Neural crest cell (in vitro differentiated cells): ENCODE measurements around the gene RBM45. TPM values are rescaled to one million over a fixed set of nuclear protein-coding genes. Genes with fewer than 3 reads are reported as not detected.

Experiments used
- DNase-seq: peaks from one replicate; pipeline ENCODE4 v3.0.0; 2021; ENCODE audit warnings: low read depth, mixed read lengths, low spot score
- H3K27ac Mint-ChIP-seq: one replicate; pipeline ENCODE4 v1.8.0; 2021; ENCODE audit warnings: mild to moderate bottlenecking, mixed read lengths; ENCODE audit not compliant: unreplicated experiment
- H3K27me3 Mint-ChIP-seq: 2 replicates; pipeline ENCODE4 v1.8.0; 2021; ENCODE audit warnings: low read depth, mild to moderate bottlenecking, mixed read lengths
- H3K36me3 Mint-ChIP-seq: 2 replicates; pipeline ENCODE4 v1.8.0; 2021; ENCODE audit warnings: low read depth, mild to moderate bottlenecking, mixed read lengths
- H3K4me1 Mint-ChIP-seq: 2 replicates; pipeline ENCODE4 v1.8.0; 2021; ENCODE audit warnings: mixed read lengths
- H3K4me3 Mint-ChIP-seq: one replicate; pipeline ENCODE4 v1.8.0; 2021; ENCODE audit warnings: mild to moderate bottlenecking, mixed read lengths
- H3K9me3 Mint-ChIP-seq: 2 replicates; pipeline ENCODE4 v1.8.0; 2021; ENCODE audit warnings: mixed read lengths
- CTCF ChIP-seq: fragments of 200-600 bp; sonication (generic); conservative IDR thresholded peaks from 2 replicates; pipeline ENCODE4 v1.5.0; 2021; ENCODE audit warnings: antibody characterized with exemption, mild to moderate bottlenecking
- total RNA-seq: library from RNA; stranded (reverse); gene quantifications from 2 replicates; pipeline ENCODE4 v1.2.1, GENCODE V29; 2021

The RBM45 gene
- total RNA-seq, 1 donor from 2014 or later: 15.9 TPM

- no peaks in the 10 kb centered on the region for H3K9me3 Mint-ChIP-seq
- peak; percentile 72 for TF ChIP-seq CTCF
- no peak overlapping the region for H3K27ac Mint-ChIP-seq
- H3K4me3 Mint-ChIP-seq: peak overlapping the region; percentile 82
- no peaks in the 10 kb centered on the region for H3K27me3 Mint-ChIP-seq
- DNase-seq: no peak
- H3K36me3 Mint-ChIP-seq: no peaks in the 10 kb centered on the region
- peaks cover 16% of the 10 kb centered on the region for H3K4me1 Mint-ChIP-seq
These were observed 2.4 kb upstream of the RBM45 start for GRCh38 chr2:178109813-178110212.

DNA sequence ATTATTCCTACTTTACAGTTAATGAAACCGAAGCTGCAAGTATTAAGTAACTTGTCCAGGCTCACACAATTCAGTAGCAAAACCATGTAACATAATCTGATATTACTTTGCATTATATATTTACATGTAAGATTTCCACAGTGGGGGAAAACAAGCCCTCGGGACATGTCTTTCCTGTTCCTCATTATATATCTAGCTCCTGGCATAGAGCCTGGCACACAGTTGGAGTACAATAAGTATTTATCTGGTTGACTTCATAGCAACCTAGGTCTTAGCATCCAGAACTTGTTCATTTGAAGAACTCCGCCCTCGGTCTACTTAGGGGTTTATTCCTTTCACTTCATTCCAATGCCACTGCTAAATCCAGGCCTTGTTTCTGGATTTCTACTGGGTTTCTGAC lies 1.6 kb upstream of the RBM45 start:
- Mint-ChIP-seq H3K27me3 (no peaks in the 10 kb centered on the region), H3K4me3 (peak overlapping the region; percentile 38), H3K36me3 (no peaks in the 10 kb centered on the region), H3K27ac (no peak overlapping the region), H3K9me3 (no peaks in the 10 kb centered on the region), H3K4me1 (peaks cover 16% of the 10 kb centered on the region)
- no peak for DNase-seq
- TF ChIP-seq CTCF: no peak

- no peaks in the 10 kb centered on the region for H3K27me3 Mint-ChIP-seq
- no peak for DNase-seq
- no peak for TF ChIP-seq CTCF
- no peak overlapping the region for H3K27ac Mint-ChIP-seq
- H3K4me1 Mint-ChIP-seq: peaks cover 16% of the 10 kb centered on the region
- no peak overlapping the region for H3K4me3 Mint-ChIP-seq
- no peaks in the 10 kb centered on the region for H3K9me3 Mint-ChIP-seq
- no peaks in the 10 kb centered on the region for H3K36me3 Mint-ChIP-seq
These were observed 494 bp upstream of the RBM45 start for GRCh38 chr2:178111743-178112142.

- H3K27me3 Mint-ChIP-seq: no peaks in the 10 kb centered on the region
- no peak for DNase-seq
- no peaks in the 10 kb centered on the region for H3K36me3 Mint-ChIP-seq
- no peaks in the 10 kb centered on the region for H3K9me3 Mint-ChIP-seq
- H3K4me3 Mint-ChIP-seq: peak overlapping the region; percentile 97
- peaks cover 16% of the 10 kb centered on the region for H3K4me1 Mint-ChIP-seq
- TF ChIP-seq CTCF: no peak
- no peak overlapping the region for H3K27ac Mint-ChIP-seq
These were observed 2.2 kb downstream of the RBM45 start for GRCh38 chr2:178114462-178114861.

DNA sequence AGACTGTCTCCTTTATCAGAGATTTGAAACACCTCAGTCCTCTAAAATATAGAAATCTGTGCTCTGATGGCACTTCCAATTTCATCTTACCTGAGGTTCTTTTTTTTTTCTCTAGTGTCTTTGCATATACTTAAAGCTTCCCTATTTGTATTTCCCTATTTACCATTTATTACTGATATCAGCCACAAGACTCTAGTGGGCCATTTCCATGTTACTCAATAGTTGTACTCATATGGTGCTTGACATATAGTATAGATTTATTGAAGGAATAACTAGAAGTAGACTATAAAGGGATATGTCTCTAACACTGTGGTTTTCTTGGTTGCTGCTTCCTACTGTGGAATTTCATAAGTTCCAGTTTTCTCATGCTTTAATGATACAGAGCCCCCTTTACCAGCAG lies 3.0 kb downstream of the RBM45 start:
- no peaks in the 10 kb centered on the region for H3K9me3 Mint-ChIP-seq

More for the DNA sequence above, 3.0 kb downstream of the RBM45 start:
- no peak for TF ChIP-seq CTCF
- no peaks in the 10 kb centered on the region for H3K27me3 Mint-ChIP-seq
- peaks cover 13% of the 10 kb centered on the region for H3K4me1 Mint-ChIP-seq
- no peak for DNase-seq
- H3K36me3 Mint-ChIP-seq: no peaks in the 10 kb centered on the region
- H3K27ac Mint-ChIP-seq: no peak overlapping the region
- H3K4me3 Mint-ChIP-seq: peak overlapping the region; percentile 97
